Stimulated activated CD4-positive, alpha-beta T cell treated with anti-CD3 and anti-CD28 coated beads, Interleukin-15, amount 100 ng/mL, for 24 hours (primary cell): ENCODE measurements around the gene SHISA7.
"Not testable (repeated sequence)": the region's sequence is repeated elsewhere in the genome, so short reads cannot be mapped to it uniquely, and the experiment has no call there.

Experiments
- DNase-seq: peaks from one replicate; pipeline ENCODE4 v3.0.0-alpha.2; 2020

SHISA7 gene

GRCh38 chr19:55409179-55409578 lies 33.9 kb downstream of the SHISA7 start:
- not testable (repeated sequence) for DNase-seq

GRCh38 chr19:55408533-55408872 lies 34.6 kb downstream of the SHISA7 start:
- DNase-seq, result no peak

DNA sequence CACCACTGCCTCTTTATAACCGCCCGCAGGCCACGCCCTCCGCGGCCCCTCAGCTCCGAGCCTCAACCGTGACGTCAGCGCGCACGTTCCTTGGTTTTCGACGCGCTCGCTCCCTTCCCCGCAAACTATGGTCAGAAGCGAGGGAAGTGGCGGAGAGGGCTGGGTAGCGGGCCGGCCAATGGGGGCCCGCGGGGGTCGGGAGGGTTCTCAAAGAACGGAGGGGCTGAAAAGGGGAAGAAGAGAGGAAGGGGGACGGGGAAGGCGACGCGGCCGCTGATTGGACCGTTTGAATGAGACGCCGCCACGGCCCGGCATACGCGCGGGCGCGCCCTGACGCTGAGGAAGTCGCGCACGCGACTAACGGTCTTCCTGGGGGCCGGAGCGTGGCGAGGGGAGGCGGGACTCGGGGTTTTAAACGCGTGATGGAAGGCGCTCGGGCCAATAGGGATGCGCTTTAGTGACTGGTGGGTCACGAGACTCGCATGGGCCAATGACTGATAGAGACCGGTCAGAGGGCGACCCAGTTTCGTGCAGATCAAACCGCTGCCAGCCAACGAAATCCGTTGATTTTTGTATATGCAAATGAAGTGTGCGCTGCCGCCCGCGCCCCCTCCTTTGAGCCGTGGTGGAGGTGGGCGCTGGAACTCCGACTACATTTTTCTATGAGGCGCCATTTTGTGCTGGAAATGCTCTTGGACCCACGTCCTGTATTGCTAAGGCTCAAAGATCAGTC lies 35.1 kb downstream of the SHISA7 start:
- peak; percentile 97 for DNase-seq

- DNase-seq, result not testable (repeated sequence)
These were observed 35.6 kb downstream of the SHISA7 start, which contains the start of gene UBE2S for GRCh38 chr19:55407550-55407799. UBE2S (minus strand) TSS chr19:55407788; CDS start chr19:55407589, 199 bp downstream.

GRCh38 chr19:55406826-55407549 lies 36.1 kb downstream of the SHISA7 start:
- peak; percentile 56 for DNase-seq

GRCh38 chr19:55406091-55406825 lies 36.8 kb downstream of the SHISA7 start:
- no peak for DNase-seq

DNA sequence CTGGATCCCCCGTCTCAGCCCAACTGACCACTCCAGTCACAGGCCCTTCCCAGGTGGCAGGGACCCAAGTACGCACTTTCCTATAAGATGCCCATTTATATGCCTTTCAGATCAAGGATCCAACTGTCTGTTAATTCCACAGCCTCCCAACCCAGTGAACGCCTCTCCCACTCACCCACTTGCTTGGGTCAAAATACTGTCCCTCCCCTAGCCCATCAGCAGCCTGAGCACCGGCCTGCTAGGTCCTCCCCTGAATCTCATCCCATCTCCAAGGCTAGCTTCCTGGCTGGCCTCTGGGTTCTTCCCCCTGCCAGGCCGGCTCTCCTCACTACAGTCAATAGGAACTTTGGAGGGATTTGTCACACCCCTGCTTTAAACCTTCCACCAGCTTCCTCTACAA lies 37.5 kb downstream of the SHISA7 start:
- DNase-seq, result no peak

- no peak for DNase-seq
These were observed 40.6 kb downstream of the SHISA7 start for GRCh38 chr19:55402509-55402908.

DNA sequence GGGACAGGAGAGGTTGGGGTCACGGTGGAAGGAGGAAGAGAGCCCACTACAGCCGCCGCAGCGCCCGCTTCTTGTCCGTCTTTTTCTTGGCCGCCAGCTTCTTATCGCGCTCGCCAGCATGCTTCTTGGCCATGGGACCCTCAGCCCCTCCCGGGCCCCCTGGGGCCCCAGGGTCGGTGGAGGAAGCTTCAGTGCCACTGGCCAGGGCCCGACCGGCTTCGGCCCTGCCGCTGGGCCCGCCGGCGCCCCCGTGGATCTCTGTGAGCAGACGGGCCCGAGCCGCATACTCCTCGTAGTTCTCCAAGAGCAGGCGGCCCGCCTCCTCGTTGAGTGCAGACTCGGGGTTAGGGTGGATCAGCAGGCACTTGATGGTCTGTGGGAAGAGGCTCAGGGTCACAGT lies 41.7 kb downstream of the SHISA7 start:
- not testable (repeated sequence) for DNase-seq

GRCh38 chr19:55400281-55401087 lies 42.6 kb downstream of the SHISA7 start:
- no peak for DNase-seq

DNA sequence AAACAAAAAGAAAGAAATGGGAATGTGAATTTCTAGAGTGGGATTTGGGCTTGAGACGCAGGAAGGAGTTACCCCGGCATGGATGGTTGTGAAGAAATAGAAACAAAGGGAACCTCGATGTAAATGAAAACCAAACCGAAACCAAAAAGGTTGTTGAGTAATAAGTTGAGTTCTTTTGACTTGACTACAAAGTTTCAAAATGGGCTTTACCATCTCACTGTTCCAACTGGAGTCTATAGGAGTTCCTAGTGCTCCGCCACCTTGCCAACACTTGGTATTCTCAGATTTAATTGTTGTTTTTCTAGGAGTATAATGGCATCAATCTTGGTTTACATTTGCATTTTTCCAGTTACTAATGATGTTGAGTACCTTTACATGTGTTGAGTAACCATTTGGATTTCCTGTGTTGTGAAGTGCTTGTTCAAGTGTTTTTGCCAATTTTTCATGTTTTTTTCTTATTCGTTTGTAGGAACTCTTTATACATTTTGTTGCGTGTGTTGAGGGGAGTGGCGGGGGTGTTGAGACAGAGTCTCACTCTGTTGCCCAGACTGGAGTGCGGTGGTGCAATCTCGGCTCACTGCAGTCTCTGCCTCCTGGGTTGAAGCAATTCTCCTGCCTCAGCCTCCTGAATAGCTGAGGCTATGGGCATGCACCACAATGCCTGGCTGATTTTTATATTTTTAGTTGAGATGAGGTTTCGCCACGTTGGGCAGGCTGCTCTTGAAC lies 44.7 kb downstream of the SHISA7 start:
- no peak for DNase-seq

GRCh38 chr19:55392820-55393761 lies 50.0 kb downstream of the SHISA7 start:
- no peak for DNase-seq

DNA sequence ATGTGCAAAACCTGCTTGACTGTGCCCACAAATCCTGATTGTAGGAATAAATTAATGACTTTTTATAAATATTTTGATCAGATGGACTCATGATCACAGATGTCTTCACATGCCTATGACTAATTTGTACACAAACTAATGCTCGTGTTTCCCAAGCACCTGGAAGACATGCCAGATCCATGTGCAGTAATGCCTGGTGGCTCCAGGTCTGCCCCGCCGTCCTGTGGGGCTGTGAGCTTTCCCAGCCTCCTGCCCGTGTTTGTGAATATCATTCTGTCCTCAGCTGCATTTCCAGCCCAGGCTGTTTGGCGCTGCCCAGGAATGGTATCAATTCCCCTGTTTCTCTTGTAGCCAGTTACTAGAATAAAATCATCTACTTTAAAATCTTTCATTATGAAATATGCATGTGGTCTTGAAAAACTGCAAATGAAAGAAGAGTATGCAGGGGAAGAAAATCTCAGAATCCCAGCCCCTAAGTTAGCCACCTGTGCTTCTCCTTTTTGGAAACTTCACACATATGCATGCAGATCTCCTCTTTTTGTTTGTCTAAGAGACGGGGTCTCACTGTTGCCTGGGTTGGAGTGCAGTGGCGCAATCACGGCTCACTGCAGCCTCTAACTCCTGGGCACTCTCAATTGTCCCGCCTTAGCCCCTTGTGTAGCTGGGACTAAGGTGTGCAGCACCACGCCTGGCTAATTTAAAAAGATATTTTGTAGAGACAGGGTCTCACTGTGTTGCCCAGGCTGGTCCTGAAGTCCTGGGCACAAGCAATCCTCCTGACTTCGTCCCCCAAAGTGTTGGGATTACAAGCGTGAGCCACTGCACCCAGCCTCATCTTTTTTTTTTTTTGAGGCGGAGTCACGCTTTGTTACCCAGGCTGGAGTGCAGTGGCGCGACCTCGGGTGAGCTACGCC lies 51.1 kb downstream of the SHISA7 start:
- no peak for DNase-seq

DNA sequence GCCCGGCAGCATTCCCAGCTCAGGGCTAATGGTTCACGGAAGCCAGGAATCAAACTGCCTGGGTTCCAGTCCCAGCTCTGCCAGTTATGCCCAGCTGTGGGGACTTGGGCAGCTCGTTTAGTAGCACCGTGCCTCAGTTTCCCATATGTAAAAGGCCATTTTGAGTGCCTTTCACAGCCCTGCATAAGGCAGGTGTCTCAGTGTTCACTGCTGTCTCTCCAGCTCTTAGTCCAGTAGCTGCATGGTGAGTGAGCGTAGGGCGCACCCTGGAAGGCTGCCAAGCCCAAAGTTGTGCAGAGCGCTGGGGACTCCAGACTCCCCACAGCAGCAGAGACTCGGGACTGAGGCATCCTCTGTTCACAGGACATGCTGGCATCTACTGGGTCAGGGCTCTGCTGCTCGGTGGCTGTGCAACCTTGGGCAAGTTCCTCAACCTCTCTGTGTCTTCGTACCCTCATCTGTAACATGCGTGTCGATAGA lies 51.9 kb downstream of the SHISA7 start:
- no peak for DNase-seq

GRCh38 chr19:55390461-55390880 lies 52.6 kb downstream of the SHISA7 start:
- peak; percentile 51 for DNase-seq

DNA sequence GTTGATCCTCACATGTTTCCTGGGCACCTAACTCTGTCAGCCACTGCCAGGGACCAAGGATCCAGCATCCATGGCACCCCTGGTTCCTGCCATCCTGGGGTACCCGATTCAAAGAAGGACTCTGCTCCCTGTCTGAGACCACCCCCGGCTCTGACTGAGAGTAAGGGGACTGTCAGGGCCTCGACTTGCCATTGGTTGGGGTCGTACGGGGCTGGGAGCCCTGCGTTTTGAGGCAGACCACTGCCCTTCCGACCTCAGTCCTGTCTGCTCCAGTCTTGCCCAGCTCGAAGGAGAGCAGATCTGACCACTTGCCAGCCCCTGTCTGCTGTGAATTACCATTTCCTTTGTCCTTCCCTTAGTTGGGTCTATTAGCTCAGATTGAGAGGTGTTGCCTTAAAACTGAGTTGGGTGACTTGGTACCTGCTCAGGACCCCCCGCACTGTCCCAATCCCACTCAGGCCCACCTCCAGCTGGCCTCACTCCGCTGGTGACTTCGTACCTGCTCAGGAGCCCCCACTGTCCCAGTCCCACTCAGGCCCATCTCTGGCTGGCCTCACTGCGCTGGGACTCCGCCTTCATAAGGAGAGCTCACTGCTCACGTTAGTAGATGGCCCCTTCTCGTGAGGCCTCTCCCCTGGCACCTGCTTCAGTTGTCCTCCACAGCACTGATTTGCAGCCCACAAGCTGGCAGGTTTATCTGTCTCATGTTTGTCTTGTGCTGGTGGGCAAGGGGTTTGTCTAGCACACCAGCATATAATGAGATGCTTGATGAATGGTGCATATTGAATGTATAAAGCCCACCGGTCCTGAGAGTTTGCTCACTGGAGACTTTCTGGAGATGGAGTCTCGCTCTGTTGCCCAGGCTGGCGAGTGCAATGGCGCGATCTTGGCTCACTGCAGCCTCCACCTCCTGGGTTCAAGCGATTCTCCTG lies 53.4 kb downstream of the SHISA7 start:
- no peak for DNase-seq

- no peak for DNase-seq
These were observed 55.2 kb downstream of the SHISA7 start for GRCh38 chr19:55387736-55388497.

GRCh38 chr19:55386493-55386971 lies 56.6 kb downstream of the SHISA7 start:
- DNase-seq, result no peak
